Liver (tissue), 9 donors: Measurements from ENCODE around the gene REPS2. TPM values are rescaled to one million over a fixed set of nuclear protein-coding genes. Genes with fewer than 3 reads are reported as not detected.

Source experiments
- DNase-seq: peaks from one replicate; pipeline ENCODE4 v3.0.0-alpha.2; 2017; ENCODE audit warnings: low spot score
- H3K27ac ChIP-seq, 2 donors: one replicate each; pipeline ENCODE4 v1.7.0; 2013; ENCODE audit warnings: inconsistent platforms in 2 of 2, low read length in 2 of 2, control low read depth in 1 of 2, low read depth in 1 of 2, mild to moderate bottlenecking in 1 of 2
- H3K27me3 ChIP-seq, 4 donors: one replicate each; pipeline versions ENCODE4 v1.6.1 to v1.7.0; 2013; ENCODE audit warnings: low read length in 3 of 4, inconsistent platforms in 1 of 4, mild to moderate bottlenecking in 1 of 4, moderate library complexity in 1 of 4; ENCODE audit not compliant: control insufficient read depth in 4 of 4, insufficient read depth in 4 of 4
- H3K36me3 ChIP-seq, 4 donors: one replicate each; pipeline versions ENCODE4 v1.6.1 to v1.7.0; 2013; ENCODE audit warnings: low read length in 3 of 4, mild to moderate bottlenecking in 3 of 4, low read depth in 1 of 4, moderate library complexity in 1 of 4; ENCODE audit not compliant: control insufficient read depth in 4 of 4, insufficient read depth in 3 of 4
- H3K4me1 ChIP-seq, 4 donors: one replicate each; pipeline versions ENCODE4 v1.6.1 to v1.7.0; 2013; ENCODE audit warnings: low read length in 3 of 4, mild to moderate bottlenecking in 3 of 4, moderate library complexity in 1 of 4; ENCODE audit not compliant: control insufficient read depth in 4 of 4, insufficient read depth in 4 of 4
- H3K4me3 ChIP-seq, 3 donors: one replicate each; pipeline versions ENCODE4 v1.6.1 to v1.7.0; 2013; ENCODE audit warnings: low read length in 3 of 3, control low read depth in 1 of 3, low read depth in 1 of 3, mild to moderate bottlenecking in 1 of 3
- H3K9ac ChIP-seq, 2 donors: one replicate each; pipeline ENCODE4 v1.7.0; 2013; ENCODE audit warnings: low read length in 2 of 2, mild to moderate bottlenecking in 2 of 2, moderate library complexity in 2 of 2, control low read depth in 1 of 2, low read depth in 1 of 2
- H3K9me3 ChIP-seq, 4 donors: one replicate each; pipeline versions ENCODE4 v1.6.1 to v1.7.0; 2013; ENCODE audit warnings: low read length in 3 of 4; ENCODE audit not compliant: control insufficient read depth in 4 of 4
- EGR1 ChIP-seq, 2 donors: IDR thresholded peaks; 2 replicates each; pipeline ENCODE4 v1.6.1; 2016 to 2018; ENCODE audit warnings: antibody characterized with exemption in 2 of 2, low read depth in 2 of 2
- FOXA1 ChIP-seq: IDR thresholded peaks from 2 replicates; pipeline ENCODE4 v1.6.1; 2016; ENCODE audit warnings: antibody characterized with exemption
- FOXA2 ChIP-seq: IDR thresholded peaks from 2 replicates; pipeline ENCODE4 v1.6.1; 2016; ENCODE audit warnings: antibody characterized with exemption
- GABPA ChIP-seq, 2 donors: IDR thresholded peaks in 1 of 2; conservative IDR thresholded peaks in 1 of 2; 2 replicates each; pipeline ENCODE4 v1.6.1; 2016; ENCODE audit warnings: antibody characterized with exemption in 2 of 2, mild to moderate bottlenecking in 1 of 2, moderate library complexity in 1 of 2
- HNF4A ChIP-seq, 2 donors: conservative IDR thresholded peaks; 2 replicates each; pipeline ENCODE4 v1.6.1; 2016; ENCODE audit warnings: antibody characterized with exemption in 2 of 2, mild to moderate bottlenecking in 2 of 2
- HNF4G ChIP-seq: IDR thresholded peaks from 2 replicates; pipeline ENCODE4 v1.6.1; 2016; ENCODE audit warnings: antibody characterized with exemption
- NR2F2 ChIP-seq: IDR thresholded peaks from 2 replicates; pipeline ENCODE4 v1.6.1; 2016; ENCODE audit warnings: antibody characterized with exemption
- RAD21 ChIP-seq, 2 donors: IDR thresholded peaks; 2 replicates each; pipeline ENCODE4 v1.6.1; 2016; ENCODE audit warnings: antibody characterized with exemption in 2 of 2, mild to moderate bottlenecking in 2 of 2
- RXRA ChIP-seq, 2 donors: IDR thresholded peaks; 2 replicates each; pipeline ENCODE4 v1.6.1; 2017 to 2018; ENCODE audit warnings: antibody characterized with exemption in 2 of 2, mild to moderate bottlenecking in 1 of 2
- SP1 ChIP-seq: IDR thresholded peaks from 2 replicates; pipeline ENCODE4 v1.6.1; 2018; ENCODE audit warnings: antibody characterized with exemption, mild to moderate bottlenecking
- TAF1 ChIP-seq: conservative IDR thresholded peaks from 2 replicates; pipeline ENCODE4 v1.6.1; 2016; ENCODE audit warnings: antibody characterized with exemption, mild to moderate bottlenecking
- YY1 ChIP-seq: IDR thresholded peaks from 2 replicates; pipeline ENCODE4 v1.6.1; 2016; ENCODE audit warnings: antibody characterized with exemption, mild to moderate bottlenecking
- WGBS: extraction: QIAGEN DNeasy Blood & Tissue Kit; methylation state at CpG from one replicate; pipeline ENCODE4 v1.1.7; 2013; 5-methylcytosine and 5-hydroxymethylcytosine counted together
- polyA plus RNA-seq, 2 donors: library from polyadenylated mRNA; stranded (reverse) in 1 of 2; unstranded in 1 of 2; fragments of 200-250 nt in 1 of 2; fragments of >200 nt in 1 of 2; fragmentation: Nextera tagmentation in 1 of 2; extraction: Ambion mirVana in 1 of 2; gene quantifications; one replicate each; pipeline versions ENCODE4 v1.2.1 to v1.2.3, GENCODE V29; 2013 to 2015
- total RNA-seq, 2 donors: library from RNA; depleted of rRNA; stranded (reverse); fragments of >200 nt; gene quantifications; one replicate each; pipeline ENCODE4 v1.2.3, GENCODE V29; 2014
- TF ChIP-seq, protein P1 (sequence below): IDR thresholded peaks from 2 replicates; pipeline ENCODE4 v1.6.1; 2016; ENCODE audit warnings: antibody characterized with exemption
- TF ChIP-seq, protein P2 (sequence below): IDR thresholded peaks from 2 replicates; pipeline ENCODE4 v1.6.1; 2016; ENCODE audit warnings: antibody characterized with exemption
- TF ChIP-seq, protein P3 (sequence below): fragments of 150-350 bp; IDR thresholded peaks from 2 replicates; pipeline ENCODE4 v1.5.1; 2017; ENCODE audit warnings: improper control_type of control experiment, low read depth, low read length; ENCODE audit not compliant: missing input control
- TF ChIP-seq, protein P4 (sequence below): IDR thresholded peaks from 2 replicates; pipeline ENCODE4 v1.6.1; 2016; ENCODE audit warnings: antibody characterized with exemption
- TF ChIP-seq, protein P5 (sequence below): IDR thresholded peaks from 2 replicates; pipeline ENCODE4 v1.6.1; 2016; ENCODE audit warnings: antibody characterized with exemption, mild to moderate bottlenecking
- donor health status: healthy.
- donor health status: healthy.
- donor health status: healthy.
- donor health status: healthy.
- donor health status: healthy.

The REPS2 gene
- total and polyA plus RNA-seq, 4 donors, result 3.5 to 10.7 (median 6.2) TPM

DNA sequence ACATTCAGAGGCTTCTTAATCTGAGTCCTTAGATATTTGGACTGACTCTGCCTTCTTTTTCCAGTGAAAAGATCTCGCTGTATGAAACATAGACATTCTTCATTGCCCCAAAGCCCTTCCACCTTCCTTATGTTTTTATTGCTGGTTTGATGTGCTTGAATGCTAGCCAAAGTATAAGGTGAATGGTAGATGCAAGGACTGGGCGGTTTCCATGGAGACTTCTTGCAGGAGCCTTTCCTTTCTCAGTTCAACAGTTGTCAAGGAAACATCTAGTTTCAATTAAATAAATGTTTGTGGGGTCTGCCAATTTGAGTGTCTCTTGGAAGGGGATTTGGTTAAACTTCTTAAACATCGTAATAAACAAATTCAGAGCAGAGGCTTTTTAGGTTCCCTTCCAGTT, 46.0 kb downstream of the REPS2 start (continued):
- TF ChIP-seq, protein P1, sequence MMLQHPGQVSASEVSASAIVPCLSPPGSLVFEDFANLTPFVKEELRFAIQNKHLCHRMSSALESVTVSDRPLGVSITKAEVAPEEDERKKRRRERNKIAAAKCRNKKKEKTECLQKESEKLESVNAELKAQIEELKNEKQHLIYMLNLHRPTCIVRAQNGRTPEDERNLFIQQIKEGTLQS, result no peak
- TF ChIP-seq, protein P2, sequence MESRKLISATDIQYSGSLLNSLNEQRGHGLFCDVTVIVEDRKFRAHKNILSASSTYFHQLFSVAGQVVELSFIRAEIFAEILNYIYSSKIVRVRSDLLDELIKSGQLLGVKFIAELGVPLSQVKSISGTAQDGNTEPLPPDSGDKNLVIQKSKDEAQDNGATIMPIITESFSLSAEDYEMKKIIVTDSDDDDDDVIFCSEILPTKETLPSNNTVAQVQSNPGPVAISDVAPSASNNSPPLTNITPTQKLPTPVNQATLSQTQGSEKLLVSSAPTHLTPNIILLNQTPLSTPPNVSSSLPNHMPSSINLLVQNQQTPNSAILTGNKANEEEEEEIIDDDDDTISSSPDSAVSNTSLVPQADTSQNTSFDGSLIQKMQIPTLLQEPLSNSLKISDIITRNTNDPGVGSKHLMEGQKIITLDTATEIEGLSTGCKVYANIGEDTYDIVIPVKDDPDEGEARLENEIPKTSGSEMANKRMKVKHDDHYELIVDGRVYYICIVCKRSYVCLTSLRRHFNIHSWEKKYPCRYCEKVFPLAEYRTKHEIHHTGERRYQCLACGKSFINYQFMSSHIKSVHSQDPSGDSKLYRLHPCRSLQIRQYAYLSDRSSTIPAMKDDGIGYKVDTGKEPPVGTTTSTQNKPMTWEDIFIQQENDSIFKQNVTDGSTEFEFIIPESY, result no peak
- TF ChIP-seq YY1 (no peak), HNF4G (no peak), RXRA (IDR thresholded peaks at IDR 0.05) (no peak), FOXA2 (no peak)

DNA sequence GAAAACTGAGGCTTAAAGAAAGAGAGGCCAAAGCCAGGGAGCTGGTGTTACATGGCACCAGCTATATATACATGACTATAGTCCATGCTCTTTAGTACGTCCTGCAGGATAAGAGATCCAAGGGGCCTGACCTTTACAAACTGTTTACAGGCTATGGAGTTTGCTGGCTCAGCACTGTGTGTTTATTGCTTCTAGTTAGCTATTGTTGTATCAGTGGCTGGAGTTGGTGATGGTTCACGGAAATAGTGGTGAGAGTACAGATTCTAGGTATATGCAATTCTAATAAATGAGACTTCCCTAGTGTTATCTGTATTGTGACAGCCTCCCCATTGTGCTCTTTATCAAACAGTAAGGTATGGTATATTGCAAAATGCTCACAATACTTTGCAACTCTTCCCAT, 46.5 kb downstream of the REPS2 start:
- no peak for DNase-seq
- Histone ChIP-seq H3K4me1 (peaks cover 0 to 4% (median 3%) of the 10 kb centered on the region in 4 donors), H3K9me3 (no peaks in the 10 kb centered on the region), H3K27ac (no peak overlapping the region), H3K9ac (no peak overlapping the region), H3K4me3 (no peak overlapping the region), H3K27me3 (peaks cover 0 to 2% (median 0%) of the 10 kb centered on the region in 4 donors), H3K36me3 (no peaks in the 10 kb centered on the region)
- TF ChIP-seq FOXA2 (no peak), YY1 (no peak), RAD21 (IDR thresholded peaks at IDR 0.05) (no peak), GABPA (IDR thresholded peaks at IDR 0.05 in 1 of 2, conservative IDR thresholded peaks at IDR 0.05 in 1 of 2) (no peak), RXRA (IDR thresholded peaks at IDR 0.05) (no peak)
- TF ChIP-seq, protein P2, result no peak
- WGBS, result 30% methylated on average over 2 of the region's 2 CpGs

DNA sequence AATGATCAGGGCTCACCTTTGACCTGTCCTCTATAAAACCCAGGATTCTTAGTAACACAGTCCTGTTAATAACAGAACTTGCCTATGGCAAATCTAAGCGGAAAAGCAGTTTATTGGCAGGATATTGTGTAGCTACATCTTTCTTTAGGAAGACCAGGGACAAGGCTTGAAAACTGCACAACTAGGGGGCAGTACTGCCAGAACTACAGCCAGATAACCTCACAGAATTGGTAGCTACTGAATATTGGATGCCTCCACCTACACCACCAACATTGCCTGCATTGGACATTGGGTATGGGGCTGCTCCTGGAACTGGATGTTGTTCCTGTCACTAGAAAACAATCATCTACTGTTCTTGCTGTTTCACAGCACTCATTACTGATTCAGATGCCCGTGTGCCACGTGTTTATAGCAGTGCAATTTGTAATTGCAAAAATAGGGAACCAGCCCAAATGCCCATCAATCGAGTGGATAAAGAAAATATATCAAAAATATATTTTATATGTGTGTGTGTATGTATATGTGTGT, 47.4 kb downstream of the REPS2 start:
- TF ChIP-seq, protein P3, sequence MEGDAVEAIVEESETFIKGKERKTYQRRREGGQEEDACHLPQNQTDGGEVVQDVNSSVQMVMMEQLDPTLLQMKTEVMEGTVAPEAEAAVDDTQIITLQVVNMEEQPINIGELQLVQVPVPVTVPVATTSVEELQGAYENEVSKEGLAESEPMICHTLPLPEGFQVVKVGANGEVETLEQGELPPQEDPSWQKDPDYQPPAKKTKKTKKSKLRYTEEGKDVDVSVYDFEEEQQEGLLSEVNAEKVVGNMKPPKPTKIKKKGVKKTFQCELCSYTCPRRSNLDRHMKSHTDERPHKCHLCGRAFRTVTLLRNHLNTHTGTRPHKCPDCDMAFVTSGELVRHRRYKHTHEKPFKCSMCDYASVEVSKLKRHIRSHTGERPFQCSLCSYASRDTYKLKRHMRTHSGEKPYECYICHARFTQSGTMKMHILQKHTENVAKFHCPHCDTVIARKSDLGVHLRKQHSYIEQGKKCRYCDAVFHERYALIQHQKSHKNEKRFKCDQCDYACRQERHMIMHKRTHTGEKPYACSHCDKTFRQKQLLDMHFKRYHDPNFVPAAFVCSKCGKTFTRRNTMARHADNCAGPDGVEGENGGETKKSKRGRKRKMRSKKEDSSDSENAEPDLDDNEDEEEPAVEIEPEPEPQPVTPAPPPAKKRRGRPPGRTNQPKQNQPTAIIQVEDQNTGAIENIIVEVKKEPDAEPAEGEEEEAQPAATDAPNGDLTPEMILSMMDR, result no peak
- TF ChIP-seq SP1, result no peak
- TF ChIP-seq, protein P1, result no peak
- no peak for TF ChIP-seq FOXA1
- no peak for TF ChIP-seq EGR1 (IDR thresholded peaks at IDR 0.05; ENCODE audit: low read depth in 2 of 2)
- no peak for TF ChIP-seq HNF4A (conservative IDR thresholded peaks at IDR 0.05)
- TF ChIP-seq, protein P4, sequence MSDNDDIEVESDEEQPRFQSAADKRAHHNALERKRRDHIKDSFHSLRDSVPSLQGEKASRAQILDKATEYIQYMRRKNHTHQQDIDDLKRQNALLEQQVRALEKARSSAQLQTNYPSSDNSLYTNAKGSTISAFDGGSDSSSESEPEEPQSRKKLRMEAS, result no peak
- TF ChIP-seq TAF1, result no peak
- TF ChIP-seq, protein P5, sequence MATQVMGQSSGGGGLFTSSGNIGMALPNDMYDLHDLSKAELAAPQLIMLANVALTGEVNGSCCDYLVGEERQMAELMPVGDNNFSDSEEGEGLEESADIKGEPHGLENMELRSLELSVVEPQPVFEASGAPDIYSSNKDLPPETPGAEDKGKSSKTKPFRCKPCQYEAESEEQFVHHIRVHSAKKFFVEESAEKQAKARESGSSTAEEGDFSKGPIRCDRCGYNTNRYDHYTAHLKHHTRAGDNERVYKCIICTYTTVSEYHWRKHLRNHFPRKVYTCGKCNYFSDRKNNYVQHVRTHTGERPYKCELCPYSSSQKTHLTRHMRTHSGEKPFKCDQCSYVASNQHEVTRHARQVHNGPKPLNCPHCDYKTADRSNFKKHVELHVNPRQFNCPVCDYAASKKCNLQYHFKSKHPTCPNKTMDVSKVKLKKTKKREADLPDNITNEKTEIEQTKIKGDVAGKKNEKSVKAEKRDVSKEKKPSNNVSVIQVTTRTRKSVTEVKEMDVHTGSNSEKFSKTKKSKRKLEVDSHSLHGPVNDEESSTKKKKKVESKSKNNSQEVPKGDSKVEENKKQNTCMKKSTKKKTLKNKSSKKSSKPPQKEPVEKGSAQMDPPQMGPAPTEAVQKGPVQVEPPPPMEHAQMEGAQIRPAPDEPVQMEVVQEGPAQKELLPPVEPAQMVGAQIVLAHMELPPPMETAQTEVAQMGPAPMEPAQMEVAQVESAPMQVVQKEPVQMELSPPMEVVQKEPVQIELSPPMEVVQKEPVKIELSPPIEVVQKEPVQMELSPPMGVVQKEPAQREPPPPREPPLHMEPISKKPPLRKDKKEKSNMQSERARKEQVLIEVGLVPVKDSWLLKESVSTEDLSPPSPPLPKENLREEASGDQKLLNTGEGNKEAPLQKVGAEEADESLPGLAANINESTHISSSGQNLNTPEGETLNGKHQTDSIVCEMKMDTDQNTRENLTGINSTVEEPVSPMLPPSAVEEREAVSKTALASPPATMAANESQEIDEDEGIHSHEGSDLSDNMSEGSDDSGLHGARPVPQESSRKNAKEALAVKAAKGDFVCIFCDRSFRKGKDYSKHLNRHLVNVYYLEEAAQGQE, result no peak
- TF ChIP-seq, protein P2, result no peak
- TF ChIP-seq NR2F2, result no peak
- Histone ChIP-seq H3K9ac (no peak overlapping the region), H3K4me1 (peaks cover 0 to 4% (median 3%) of the 10 kb centered on the region in 4 donors), H3K27me3 (peaks cover 0 to 2% (median 0%) of the 10 kb centered on the region in 4 donors), H3K27ac (no peak overlapping the region), H3K36me3 (no peaks in the 10 kb centered on the region), H3K4me3 (no peak overlapping the region), H3K9me3 (no peaks in the 10 kb centered on the region)
- WGBS, result 90% methylated on average over 4 of the region's 4 CpGs
- DNase-seq, result no peak
